Mesenchymal stem cell (in vitro differentiated cells and primary cell): Measurements from ENCODE around the gene ARID1B.

Experiments used
- DNase-seq: peaks from one replicate; pipeline ENCODE4 v3.0.0-alpha.2; 2013
- H2AFZ ChIP-seq: one replicate; pipeline ENCODE4 v1.6.1; 2013; ENCODE audit warnings: low read depth, mild to moderate bottlenecking, control low read depth, inconsistent platforms, low read length, moderate library complexity
- H2AK5ac ChIP-seq: 2 replicates; pipeline ENCODE4 v1.6.1; 2013; ENCODE audit warnings: low read length, moderate library complexity, mild to moderate bottlenecking, inconsistent platforms; ENCODE audit not compliant: severe bottlenecking
- H2BK120ac ChIP-seq: one replicate; pipeline ENCODE4 v1.6.1; 2013; ENCODE audit warnings: low read depth, mild to moderate bottlenecking, inconsistent platforms, low read length, moderate library complexity
- H2BK12ac ChIP-seq, 2 experiments: one replicate each; pipeline ENCODE4 v1.6.1; 2013; ENCODE audit warnings: inconsistent platforms in 2 of 2, low read length in 2 of 2, mild to moderate bottlenecking in 2 of 2, moderate library complexity in 2 of 2, control low read depth in 1 of 2
- H2BK15ac ChIP-seq: one replicate; pipeline ENCODE4 v1.6.1; 2013; ENCODE audit warnings: mild to moderate bottlenecking, low read depth, inconsistent platforms; ENCODE audit not compliant: poor library complexity, severe bottlenecking
- H2BK5ac ChIP-seq: 2 replicates; pipeline ENCODE4 v1.6.1; 2013; ENCODE audit warnings: low read depth, mild to moderate bottlenecking, low read length, control low read depth, inconsistent platforms; ENCODE audit not compliant: poor library complexity, severe bottlenecking
- H3K14ac ChIP-seq, 2 experiments: one replicate each; pipeline ENCODE4 v1.6.1; 2013; ENCODE audit warnings: inconsistent platforms in 2 of 2, low read length in 2 of 2, control low read depth in 1 of 2, mild to moderate bottlenecking in 1 of 2, moderate library complexity in 1 of 2
- H3K18ac ChIP-seq, 2 experiments: one replicate each; pipeline ENCODE4 v1.6.1; 2013; ENCODE audit warnings: inconsistent platforms in 2 of 2, low read length in 2 of 2, control low read depth in 1 of 2, low read depth in 1 of 2, mild to moderate bottlenecking in 1 of 2
- H3K23ac ChIP-seq, 2 experiments: one replicate each; pipeline ENCODE4 v1.6.1; 2013; ENCODE audit warnings: inconsistent platforms in 2 of 2, low read length in 2 of 2, mild to moderate bottlenecking in 2 of 2, moderate library complexity in 2 of 2, control low read depth in 1 of 2
- H3K27ac ChIP-seq: 2 replicates; pipeline ENCODE4 v1.5.1; 2013; ENCODE audit warnings: mild to moderate bottlenecking, moderate library complexity, low read length, control low read depth, inconsistent platforms; ENCODE audit not compliant: poor library complexity, severe bottlenecking
- H3K27me3 ChIP-seq, 2 experiments: 2 replicates each; pipeline versions ENCODE4 v1.6.1 to v1.7.0; 2013; ENCODE audit warnings: low read length in 2 of 2, mild to moderate bottlenecking in 2 of 2, moderate library complexity in 2 of 2, control low read depth in 1 of 2, inconsistent platforms in 1 of 2; ENCODE audit not compliant: control insufficient read depth in 1 of 2, insufficient read depth in 1 of 2
- H3K36me3 ChIP-seq, 2 experiments: 2 replicates each; pipeline versions ENCODE4 v1.6.1 to v1.7.0; 2013; ENCODE audit warnings: low read length in 2 of 2, control low read depth in 1 of 2, inconsistent platforms in 1 of 2, low read depth in 1 of 2, mild to moderate bottlenecking in 1 of 2; ENCODE audit not compliant: insufficient read depth in 2 of 2, control insufficient read depth in 1 of 2
- H3K4ac ChIP-seq, 2 experiments: one replicate each; pipeline ENCODE4 v1.6.1; 2013; ENCODE audit warnings: inconsistent platforms in 2 of 2, low read length in 2 of 2, mild to moderate bottlenecking in 2 of 2, moderate library complexity in 2 of 2, control low read depth in 1 of 2, low read depth in 1 of 2
- H3K4me1 ChIP-seq: 2 replicates; pipeline ENCODE4 v1.6.1; 2013; ENCODE audit warnings: low read depth, low read length, control low read depth; ENCODE audit not compliant: control insufficient read depth, insufficient read depth
- H3K4me2 ChIP-seq: 2 replicates; pipeline ENCODE4 v1.6.1; 2013; ENCODE audit warnings: low read length, mild to moderate bottlenecking, inconsistent platforms; ENCODE audit not compliant: poor library complexity, severe bottlenecking
- H3K4me3 ChIP-seq, 2 experiments: 2 replicates each; pipeline versions ENCODE4 v1.5.1 to v1.7.0; 2013; ENCODE audit warnings: low read length in 2 of 2, mild to moderate bottlenecking in 2 of 2, control low read depth in 1 of 2, low read depth in 1 of 2; ENCODE audit not compliant: insufficient read depth in 1 of 2
- H3K79me1 ChIP-seq: replicated peaks from 2 replicates; pipeline ENCODE4 v1.6.1; 2013; ENCODE audit warnings: mild to moderate bottlenecking, control low read depth, low read length, inconsistent platforms; ENCODE audit not compliant: poor library complexity, severe bottlenecking
- H3K9ac ChIP-seq: 2 replicates; pipeline ENCODE4 v1.7.0; 2013; ENCODE audit warnings: mild to moderate bottlenecking, low read length, moderate library complexity
- H3K9me3 ChIP-seq: 2 replicates; pipeline ENCODE4 v1.7.0; 2013; ENCODE audit warnings: mild to moderate bottlenecking, low read length; ENCODE audit not compliant: control insufficient read depth
- H4K8ac ChIP-seq: one replicate; pipeline ENCODE4 v1.6.1; 2013; ENCODE audit warnings: inconsistent platforms, mild to moderate bottlenecking, low read length, moderate library complexity
- H4K91ac ChIP-seq: one replicate; pipeline ENCODE4 v1.6.1; 2013; ENCODE audit warnings: mild to moderate bottlenecking, low read length, inconsistent platforms
- WGBS: methylation state at CpG from one replicate; pipeline ENCODE4 v1.1.7; 2013; ENCODE audit warnings: mixed read lengths; 5-methylcytosine and 5-hydroxymethylcytosine counted together

ARID1B gene

DNA sequence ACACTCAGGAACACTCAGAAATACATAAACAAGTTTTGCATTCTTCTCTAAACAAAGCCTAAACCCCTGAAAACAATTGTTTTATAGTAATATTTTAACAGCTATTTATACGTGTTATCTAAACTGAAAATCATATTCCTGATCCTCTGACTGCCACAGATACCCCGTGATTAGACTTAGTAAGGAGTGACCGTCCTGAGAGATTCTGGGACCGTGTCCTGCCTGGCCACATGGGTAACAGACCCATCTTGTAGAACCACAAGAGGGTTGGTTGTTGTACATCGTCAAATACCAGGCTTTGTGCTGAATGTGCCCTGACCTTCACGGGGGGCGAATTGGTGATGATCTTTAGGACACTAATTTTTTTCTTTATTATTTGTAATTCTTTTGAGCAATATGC, 331.7 kb downstream of the ARID1B start:
- Histone ChIP-seq H3K27me3 (no peaks in the 10 kb centered on the region), H2AFZ (no peak overlapping the region), H2AK5ac (no peak overlapping the region), H2BK120ac (no peak overlapping the region), H4K91ac (no peak overlapping the region), H3K23ac (no peak overlapping the region), H3K9me3 (no peaks in the 10 kb centered on the region), H3K4me1 (peaks cover 3% of the 10 kb centered on the region), H3K4ac (no peak overlapping the region), H3K4me2 (no peak overlapping the region), H3K9ac (peak overlapping the region; percentile 89), H3K27ac (no peak overlapping the region), H2BK12ac (peak overlapping the region in 1 of 2 experiments; percentile 8), H3K79me1 (peaks cover 17% of the 10 kb centered on the region), H4K8ac (no peak overlapping the region), H3K36me3 (peaks cover 7 to 13% of the 10 kb centered on the region in 2 experiments), H3K18ac (no peak overlapping the region), H3K14ac (no peak overlapping the region), H2BK15ac (no peak overlapping the region), H2BK5ac (no peak overlapping the region), H3K4me3 (no peak overlapping the region)
- no peak for DNase-seq
- 91% methylated on average over 5 of the region's 7 CpGs for WGBS

DNA sequence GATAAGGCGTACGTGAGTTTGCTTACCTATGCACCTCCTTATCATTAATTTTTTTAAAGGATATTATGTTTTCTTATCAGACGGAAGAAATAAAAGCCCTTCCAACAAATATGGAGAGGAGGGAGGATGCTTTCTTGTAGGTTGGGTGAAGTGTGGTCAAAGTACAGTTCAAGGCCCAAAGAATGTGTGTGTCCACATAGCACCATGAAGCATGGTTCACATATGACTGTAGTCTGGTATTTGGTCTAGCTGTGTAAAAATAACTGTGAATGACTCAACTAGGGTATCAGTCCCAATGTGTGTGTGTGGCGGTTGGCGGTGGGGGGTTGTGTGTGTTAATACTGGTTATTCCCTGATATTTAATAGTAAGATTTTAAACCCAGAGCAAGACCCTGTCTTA, 333.4 kb downstream of the ARID1B start:
- no peaks in the 10 kb centered on the region for H3K27me3 ChIP-seq
- peaks cover 22% of the 10 kb centered on the region for H3K79me1 ChIP-seq
- H3K4ac ChIP-seq: no peak overlapping the region
- H2BK5ac ChIP-seq: no peak overlapping the region
- 100% methylated on average over 3 of the region's 5 CpGs for WGBS
- no peak overlapping the region for H4K91ac ChIP-seq
- DNase-seq: peak; percentile 77
- H3K4me3 ChIP-seq: no peak overlapping the region
- H3K4me1 ChIP-seq: peaks cover 3% of the 10 kb centered on the region
- H3K14ac ChIP-seq: no peak overlapping the region
- H3K27ac ChIP-seq: no peak overlapping the region
- H3K36me3 ChIP-seq: peaks cover 11 to 22% of the 10 kb centered on the region in 2 experiments
- H3K4me2 ChIP-seq: no peak overlapping the region
- H3K9ac ChIP-seq: no peak overlapping the region
- H2BK12ac ChIP-seq: no peak overlapping the region
- no peak overlapping the region for H4K8ac ChIP-seq
- H2BK15ac ChIP-seq: no peak overlapping the region
- H2AK5ac ChIP-seq: no peak overlapping the region
- no peak overlapping the region for H2BK120ac ChIP-seq
- H3K9me3 ChIP-seq: no peaks in the 10 kb centered on the region
- H2AFZ ChIP-seq: no peak overlapping the region
- no peak overlapping the region for H3K23ac ChIP-seq
- no peak overlapping the region for H3K18ac ChIP-seq

DNA sequence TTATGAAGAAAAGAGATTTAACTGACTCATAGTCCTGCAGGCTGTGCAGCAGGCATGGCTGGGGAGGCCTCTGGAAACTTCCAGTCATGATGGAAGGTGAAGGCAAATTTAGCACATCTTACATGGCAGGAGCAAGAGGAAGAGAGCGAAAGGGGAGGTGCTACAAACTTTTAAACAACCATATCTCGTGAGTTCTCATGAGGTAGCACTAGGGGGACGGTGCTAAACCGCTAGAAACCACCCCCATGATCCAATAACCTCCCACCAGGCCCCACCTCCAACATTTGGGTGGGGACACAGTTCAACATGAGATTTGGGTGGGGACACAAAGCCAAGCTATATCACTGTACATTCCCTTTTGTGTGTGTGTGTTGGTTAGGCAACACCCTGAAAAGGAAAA, 336.2 kb downstream of the ARID1B start:
- H3K79me1 ChIP-seq: peaks cover 28% of the 10 kb centered on the region
- no peak overlapping the region for H3K9ac ChIP-seq
- H3K9me3 ChIP-seq: no peaks in the 10 kb centered on the region
- no peak overlapping the region for H2AFZ ChIP-seq
- no peak overlapping the region for H3K18ac ChIP-seq
- no peaks in the 10 kb centered on the region for H3K27me3 ChIP-seq
- H3K14ac ChIP-seq: no peak overlapping the region
- no peak overlapping the region for H4K8ac ChIP-seq
- no peak overlapping the region for H3K23ac ChIP-seq
- H3K27ac ChIP-seq: no peak overlapping the region
- H4K91ac ChIP-seq: no peak overlapping the region
- H3K36me3 ChIP-seq: peaks cover 11 to 29% of the 10 kb centered on the region in 2 experiments
- H2BK5ac ChIP-seq: no peak overlapping the region
- H3K4me2 ChIP-seq: no peak overlapping the region
- DNase-seq: no peak
- H3K4ac ChIP-seq: no peak overlapping the region
- no peak overlapping the region for H2BK15ac ChIP-seq
- no peak overlapping the region for H2AK5ac ChIP-seq
- no CpG with 5 or more reads among the region's 4 CpGs for WGBS
- no peak overlapping the region for H3K4me3 ChIP-seq
- no peak overlapping the region for H2BK120ac ChIP-seq
- no peak overlapping the region for H2BK12ac ChIP-seq
- H3K4me1 ChIP-seq: peaks cover 2% of the 10 kb centered on the region

DNA sequence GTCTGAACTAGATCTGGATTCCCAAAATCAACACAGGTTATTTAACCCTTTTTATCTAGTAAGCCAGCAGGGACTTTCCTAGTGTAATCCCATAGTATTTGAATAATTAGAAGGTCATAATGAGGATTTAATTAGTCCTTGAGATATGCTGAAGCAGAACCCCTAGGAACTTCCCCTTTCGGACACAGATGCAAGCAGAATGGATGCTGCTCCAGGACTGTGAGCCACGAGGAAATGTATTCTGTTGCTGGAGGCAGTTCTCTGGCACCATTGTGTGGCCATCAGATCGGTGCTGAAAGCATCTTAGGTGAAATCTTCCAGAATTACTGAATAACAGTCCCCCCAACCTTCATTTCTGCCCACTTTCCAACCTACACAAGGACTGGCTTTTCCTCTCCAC, 339.2 kb downstream of the ARID1B start:
- H2BK120ac ChIP-seq: no peak overlapping the region
- H3K4me3 ChIP-seq: no peak overlapping the region
- H3K23ac ChIP-seq: no peak overlapping the region
- H2AK5ac ChIP-seq: no peak overlapping the region
- H2AFZ ChIP-seq: no peak overlapping the region
- no peak overlapping the region for H3K9ac ChIP-seq
- no peak overlapping the region for H3K14ac ChIP-seq
- no peak overlapping the region for H3K27ac ChIP-seq
- H3K4me2 ChIP-seq: no peak overlapping the region
- no peak overlapping the region for H3K4ac ChIP-seq
- peaks cover 30% of the 10 kb centered on the region for H3K79me1 ChIP-seq
- H3K18ac ChIP-seq: no peak overlapping the region
- H3K4me1 ChIP-seq: no peaks in the 10 kb centered on the region
- H2BK12ac ChIP-seq: no peak overlapping the region
- no peak for DNase-seq
- no peaks in the 10 kb centered on the region for H3K27me3 ChIP-seq
- peaks cover 15 to 33% of the 10 kb centered on the region in 2 experiments for H3K36me3 ChIP-seq
- no peak overlapping the region for H4K91ac ChIP-seq
- no peak overlapping the region for H4K8ac ChIP-seq
- H3K9me3 ChIP-seq: no peaks in the 10 kb centered on the region
- H2BK5ac ChIP-seq: no peak overlapping the region
- WGBS: 91% methylated on average over 3 of the region's 3 CpGs
- H2BK15ac ChIP-seq: no peak overlapping the region
